NCI-H774 (cell line): ENCODE results near the gene SNX9.
"Not testable (repeated sequence)": the region's sequence is repeated elsewhere in the genome, so short reads cannot be mapped to it uniquely, and the experiment has no call there.

ENCODE experiments used
- DNase-seq: peaks from one replicate; lab custom pipeline; 2025; lab: John Stamatoyannopoulos, UW

Gene SNX9

GRCh38 chr6:157823001-157823527, at the start of gene SNX9:
Gene SNX9 (plus strand): TSS chr6:157823246. CDS start chr6:157823435, 189 bp downstream.
- peak; percentile 76 for DNase-seq

GRCh38 chr6:157773248-157773773, 49.7 kb upstream of the SNX9 start:
- no peak for DNase-seq

GRCh38 chr6:157774153-157775135, 48.6 kb upstream of the SNX9 start:
- DNase-seq = no peak

- DNase-seq = no peak
These were observed 47.7 kb upstream of the SNX9 start for GRCh38 chr6:157775376-157775775.

GRCh38 chr6:157777344-157777743, 45.7 kb upstream of the SNX9 start:
- no peak for DNase-seq

GRCh38 chr6:157778719-157779118, 44.3 kb upstream of the SNX9 start:
- DNase-seq = no peak

GRCh38 chr6:157779705-157780604, 43.1 kb upstream of the SNX9 start:
- no peak for DNase-seq

GRCh38 chr6:157785636-157786035, 37.4 kb upstream of the SNX9 start:
- no peak for DNase-seq

- no peak for DNase-seq
These were observed 36.8 kb upstream of the SNX9 start for GRCh38 chr6:157786221-157786620.

- no peak for DNase-seq
These were observed 36.0 kb upstream of the SNX9 start for GRCh38 chr6:157787080-157787479.

- no peak for DNase-seq
These were observed 34.9 kb upstream of the SNX9 start for GRCh38 chr6:157788180-157788579.

- DNase-seq = no peak
These were observed 33.7 kb upstream of the SNX9 start for GRCh38 chr6:157789297-157789696.

GRCh38 chr6:157789861-157790260, 33.2 kb upstream of the SNX9 start:
- no peak for DNase-seq

- no peak for DNase-seq
These were observed 32.4 kb upstream of the SNX9 start for GRCh38 chr6:157790548-157791160.

- peak; percentile 70 for DNase-seq
These were observed 31.6 kb upstream of the SNX9 start for GRCh38 chr6:157791450-157791849.

GRCh38 chr6:157792671-157793070, 30.4 kb upstream of the SNX9 start:
- DNase-seq = no peak

- DNase-seq = not testable (repeated sequence)
These were observed 29.0 kb upstream of the SNX9 start for GRCh38 chr6:157794012-157794411.

- DNase-seq = no peak
These were observed 27.2 kb upstream of the SNX9 start for GRCh38 chr6:157795841-157796240.

GRCh38 chr6:157798851-157799250, 24.2 kb upstream of the SNX9 start:
- DNase-seq = no peak

GRCh38 chr6:157799561-157799960, 23.5 kb upstream of the SNX9 start:
- DNase-seq = not testable (repeated sequence)

GRCh38 chr6:157800420-157801237, 22.4 kb upstream of the SNX9 start:
- DNase-seq = no peak
